Duodenal mucosa (tissue), 2 donors: ENCODE data around the gene OSBPL10.
A peak's percentile ranks its signal among the peaks of the same experiment; 100 is the strongest.

Experiments
- H3K27ac ChIP-seq: one replicate; pipeline ENCODE4 v1.7.0; 2013; ENCODE audit warnings: low read depth, low read length
- H3K27me3 ChIP-seq, 2 donors: one replicate each; pipeline ENCODE4 v1.7.0; 2013; ENCODE audit warnings: low read length in 2 of 2, control low read depth in 1 of 2; ENCODE audit not compliant: insufficient read depth in 2 of 2, control insufficient read depth in 1 of 2
- H3K36me3 ChIP-seq, 2 donors: one replicate each; pipeline ENCODE4 v1.7.0; 2013; ENCODE audit warnings: low read length in 2 of 2, control low read depth in 1 of 2; ENCODE audit not compliant: insufficient read depth in 2 of 2, control insufficient read depth in 1 of 2
- H3K4me1 ChIP-seq, 2 donors: one replicate each; pipeline ENCODE4 v1.7.0; 2013; ENCODE audit warnings: low read length in 2 of 2, control low read depth in 1 of 2; ENCODE audit not compliant: insufficient read depth in 2 of 2, control insufficient read depth in 1 of 2
- H3K4me3 ChIP-seq, 2 donors: one replicate each; pipeline ENCODE4 v1.7.0; 2013; ENCODE audit warnings: low read length in 2 of 2, low read depth in 1 of 2
- H3K9ac ChIP-seq, 2 donors: one replicate each; pipeline ENCODE4 v1.7.0; 2013; ENCODE audit warnings: low read length in 2 of 2, low read depth in 1 of 2
- H3K9me3 ChIP-seq, 2 donors: one replicate each; pipeline ENCODE4 v1.7.0; 2013; ENCODE audit warnings: low read length in 2 of 2, control low read depth in 1 of 2; ENCODE audit not compliant: control insufficient read depth in 1 of 2

OSBPL10 gene

GRCh38 chr3:31974471-31974870 is 6.6 kb downstream of the OSBPL10 start:
- H3K36me3 ChIP-seq: no peaks in the 10 kb centered on the region
- H3K9me3 ChIP-seq: no peaks in the 10 kb centered on the region
- H3K27ac ChIP-seq: no peak overlapping the region
- H3K4me1 ChIP-seq: peaks cover 6 to 8% of the 10 kb centered on the region in 2 donors
- no peaks in the 10 kb centered on the region for H3K27me3 ChIP-seq
- H3K4me3 ChIP-seq: no peak overlapping the region
- no peak overlapping the region for H3K9ac ChIP-seq

DNA sequence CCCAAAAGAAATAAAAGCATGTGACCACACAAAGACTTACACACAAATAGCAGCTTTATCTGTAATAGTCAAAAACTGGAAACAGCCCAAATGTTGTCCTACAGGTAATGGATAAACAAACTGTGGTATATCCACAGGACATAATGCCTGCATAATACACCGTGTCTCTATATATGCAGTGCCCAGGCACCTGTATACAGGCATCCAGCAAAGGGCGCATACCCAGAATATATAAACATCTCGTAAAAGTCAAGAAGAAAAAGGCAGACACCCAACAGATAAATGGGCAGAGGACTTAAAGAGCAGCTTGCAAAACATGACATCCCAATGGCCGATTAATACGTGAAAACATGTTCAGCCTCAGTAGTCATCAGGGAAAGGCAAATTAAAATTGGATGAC is 7.2 kb downstream of the OSBPL10 start:
- Histone ChIP-seq H3K36me3 (no peaks in the 10 kb centered on the region), H3K9ac (no peak overlapping the region), H3K27me3 (no peaks in the 10 kb centered on the region), H3K9me3 (no peaks in the 10 kb centered on the region), H3K4me3 (no peak overlapping the region), H3K27ac (no peak overlapping the region), H3K4me1 (peaks cover 1 to 6% of the 10 kb centered on the region in 2 donors)

DNA sequence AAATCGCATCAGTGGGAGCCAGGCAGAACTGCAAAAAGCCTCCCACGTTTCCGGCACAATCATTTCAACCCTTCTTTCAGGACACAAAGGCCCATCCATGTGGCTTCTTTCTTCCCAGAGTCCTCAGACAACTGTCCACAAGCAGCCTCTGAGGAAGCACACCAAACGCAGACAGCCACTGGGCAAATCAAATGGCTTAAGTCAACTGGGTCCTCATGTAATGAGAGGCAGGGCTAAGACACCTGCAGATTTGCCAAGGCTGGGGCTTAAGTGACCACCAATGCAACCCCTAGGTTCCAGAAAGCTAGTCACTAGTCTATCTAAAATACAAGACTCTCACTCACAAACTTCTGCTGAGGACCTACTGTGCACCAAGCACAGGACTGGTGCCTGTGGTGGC is 8.0 kb downstream of the OSBPL10 start:
- no peaks in the 10 kb centered on the region for H3K9me3 ChIP-seq
- no peak overlapping the region for H3K9ac ChIP-seq
- H3K27me3 ChIP-seq: no peaks in the 10 kb centered on the region
- peaks cover 0 to 11% of the 10 kb centered on the region in 2 donors for H3K4me1 ChIP-seq
- no peak overlapping the region for H3K27ac ChIP-seq
- H3K36me3 ChIP-seq: no peaks in the 10 kb centered on the region
- no peak overlapping the region for H3K4me3 ChIP-seq

- no peak overlapping the region for H3K4me3 ChIP-seq
- no peak overlapping the region for H3K27ac ChIP-seq
- no peaks in the 10 kb centered on the region for H3K9me3 ChIP-seq
- no peaks in the 10 kb centered on the region for H3K27me3 ChIP-seq
- H3K36me3 ChIP-seq: no peaks in the 10 kb centered on the region
- H3K9ac ChIP-seq: no peak overlapping the region
- peaks cover 0 to 11% of the 10 kb centered on the region in 2 donors for H3K4me1 ChIP-seq
Measured at GRCh38 chr3:31971607-31972006, 9.5 kb downstream of the OSBPL10 start.

DNA sequence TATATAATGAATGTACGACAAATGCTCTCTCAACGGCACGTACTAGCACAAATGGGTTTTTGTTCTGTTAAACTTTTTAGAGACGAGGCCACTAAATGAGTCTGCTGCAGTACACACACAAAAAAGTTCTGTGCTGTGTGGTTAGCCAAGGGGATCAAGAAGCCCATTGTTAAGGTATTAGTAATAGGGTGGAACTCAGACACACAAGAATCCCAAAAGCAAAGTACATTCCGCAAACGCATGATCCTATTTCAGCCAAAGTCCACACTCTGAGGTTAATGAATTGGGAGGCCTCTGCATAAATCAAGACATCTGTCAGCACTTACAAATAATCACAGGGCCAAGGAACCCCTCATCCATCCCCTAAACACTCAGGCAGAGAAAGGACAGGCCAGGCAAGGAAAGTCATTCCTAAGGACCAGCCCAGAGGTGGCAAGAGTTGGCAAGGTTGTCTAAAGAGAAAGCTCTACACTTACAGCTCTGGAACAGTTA is 12.1 kb downstream of the OSBPL10 start:
- Histone ChIP-seq H3K9me3 (no peaks in the 10 kb centered on the region), H3K27me3 (no peaks in the 10 kb centered on the region), H3K4me1 (peaks cover 0 to 11% of the 10 kb centered on the region in 2 donors), H3K9ac (no peak overlapping the region), H3K4me3 (peak overlapping the region in 1 of 2 donors; percentile 23), H3K27ac (peak overlapping the region; percentile 45), H3K36me3 (no peaks in the 10 kb centered on the region)

DNA sequence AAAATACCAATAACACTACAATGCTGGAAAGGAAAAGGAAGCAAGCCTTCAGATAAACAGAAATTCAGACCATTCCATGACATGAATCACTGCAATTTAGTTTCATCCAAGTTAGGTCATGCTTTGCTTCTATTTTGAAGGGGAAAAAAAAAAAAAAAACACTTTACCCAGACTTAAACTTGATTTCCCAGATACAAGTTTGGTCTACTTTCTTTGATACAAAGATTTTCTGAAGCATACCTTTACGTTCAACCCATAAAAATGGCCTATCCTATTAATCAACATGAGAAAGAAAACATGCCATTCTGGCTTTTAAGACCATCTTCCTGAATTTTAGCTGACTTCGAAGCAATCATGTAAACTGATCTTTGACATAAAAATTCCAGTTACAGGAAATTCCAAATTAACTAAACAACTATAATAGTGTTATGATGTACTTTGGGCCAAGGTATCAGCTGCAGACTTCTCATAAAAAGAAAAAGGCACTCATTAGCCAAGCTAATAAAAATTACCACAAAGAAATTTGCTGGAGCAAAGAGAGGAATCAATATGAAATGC is 12.6 kb downstream of the OSBPL10 start:
- Histone ChIP-seq H3K9ac (no peak overlapping the region), H3K27ac (peak overlapping the region; percentile 45)

DNA sequence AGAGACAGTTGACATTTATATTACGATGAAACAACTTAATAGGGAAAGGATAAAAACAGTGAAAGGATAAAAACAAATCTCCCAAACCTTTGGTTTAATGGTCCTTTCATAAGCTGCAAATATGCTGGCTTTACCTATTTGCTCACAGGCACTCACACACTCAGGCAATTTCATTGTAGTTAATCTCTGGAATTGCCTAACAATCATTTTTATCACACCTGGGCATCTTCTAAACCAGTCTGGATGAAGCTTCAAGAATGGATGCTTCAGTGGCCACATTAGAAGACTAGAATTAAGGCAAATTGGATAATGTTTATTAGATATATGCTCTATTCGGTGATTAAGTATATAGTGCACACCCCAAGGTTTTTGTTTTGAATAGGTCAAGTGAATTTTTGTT is 13.5 kb downstream of the OSBPL10 start:
- Histone ChIP-seq H3K27me3 (no peaks in the 10 kb centered on the region), H3K9me3 (no peaks in the 10 kb centered on the region), H3K27ac (no peak overlapping the region), H3K9ac (no peak overlapping the region), H3K36me3 (no peaks in the 10 kb centered on the region), H3K4me1 (peaks cover 0 to 11% of the 10 kb centered on the region in 2 donors), H3K4me3 (no peak overlapping the region)

More for the DNA sequence above, 12.6 kb downstream of the OSBPL10 start:
- no peaks in the 10 kb centered on the region for H3K36me3 ChIP-seq
- no peaks in the 10 kb centered on the region for H3K27me3 ChIP-seq
- H3K9me3 ChIP-seq: no peaks in the 10 kb centered on the region
- H3K4me3 ChIP-seq: peak overlapping the region in 1 of 2 donors; percentile 23
- peaks cover 0 to 11% of the 10 kb centered on the region in 2 donors for H3K4me1 ChIP-seq

DNA sequence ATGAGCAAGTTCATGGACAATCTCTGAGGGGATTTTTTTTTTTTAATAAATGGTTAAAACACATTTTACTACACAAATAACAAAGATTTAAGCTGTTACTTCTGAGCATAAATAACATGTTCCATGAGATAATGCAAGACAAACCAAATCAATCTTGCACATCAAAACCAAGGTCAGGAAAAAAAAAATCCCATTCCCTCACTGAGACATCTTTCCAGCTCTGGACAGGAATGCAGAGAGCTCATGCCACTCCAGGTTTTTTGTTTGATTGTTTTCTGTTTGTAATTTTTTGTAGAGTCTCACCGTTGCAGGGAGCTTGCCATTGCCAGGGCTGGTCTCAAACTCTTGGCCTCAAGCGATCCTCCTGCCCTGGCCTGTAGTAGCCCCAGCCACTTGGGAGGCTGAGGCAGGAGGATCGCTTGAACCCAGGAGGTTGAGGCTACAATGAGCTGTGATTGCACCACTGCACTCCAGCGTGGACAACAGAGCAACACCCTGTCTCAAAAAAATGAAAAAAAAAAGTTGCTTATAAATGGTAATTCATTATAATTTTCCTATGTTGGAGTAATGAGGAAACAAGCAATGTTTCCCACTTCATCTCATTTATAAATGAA is 14.0 kb downstream of the OSBPL10 start:
- Histone ChIP-seq H3K27ac (no peak overlapping the region), H3K36me3 (no peaks in the 10 kb centered on the region), H3K27me3 (no peaks in the 10 kb centered on the region), H3K4me3 (no peak overlapping the region), H3K9ac (no peak overlapping the region), H3K4me1 (peaks cover 0 to 11% of the 10 kb centered on the region in 2 donors), H3K9me3 (no peaks in the 10 kb centered on the region)

- no peak overlapping the region for H3K4me3 ChIP-seq
- no peaks in the 10 kb centered on the region for H3K36me3 ChIP-seq
- H3K27me3 ChIP-seq: no peaks in the 10 kb centered on the region
- H3K9me3 ChIP-seq: no peaks in the 10 kb centered on the region
- H3K27ac ChIP-seq: no peak overlapping the region
- no peak overlapping the region for H3K9ac ChIP-seq
- H3K4me1 ChIP-seq: peaks cover 6 to 13% of the 10 kb centered on the region in 2 donors
Measured at GRCh38 chr3:31962801-31963205, 18.3 kb downstream of the OSBPL10 start.

- Histone ChIP-seq H3K36me3 (no peaks in the 10 kb centered on the region), H3K4me1 (peaks cover 6 to 13% of the 10 kb centered on the region in 2 donors), H3K27ac (no peak overlapping the region), H3K9me3 (peaks cover 0 to 2% of the 10 kb centered on the region in 2 donors), H3K27me3 (no peaks in the 10 kb centered on the region), H3K9ac (no peak overlapping the region), H3K4me3 (no peak overlapping the region)
Measured at GRCh38 chr3:31960793-31961431, 20.1 kb downstream of the OSBPL10 start.
